ENCODE measurements around the gene MTCL1. TPM values are rescaled to one million over a fixed set of nuclear protein-coding genes. Genes with fewer than 3 reads are reported as not detected.

The MTCL1 gene
- total and polyA plus RNA-seq, 5 donors from 2014 or later: 0.20 TPM; not detected in 4

GRCh38 chr18:8830067-8831060 lies 125.0 kb downstream of the MTCL1 start:
- DNase-seq: no peak
- no peak for ATAC-seq (ENCODE audit: low read depth in 2 of 2)
- no peak overlapping the region for H3K4me3 ChIP-seq (ENCODE audit: low read depth, low read length)
- no peaks in the 10 kb centered on the region for H3K27me3 ChIP-seq (ENCODE audit: control insufficient read depth, insufficient read depth, low read length)
- no peaks in the 10 kb centered on the region for H3K9me3 ChIP-seq (ENCODE audit: control insufficient read depth in 2 of 2, low read length in 2 of 2)
- Mint-ChIP-seq H3K36me3 (no peaks in the 10 kb centered on the region), H3K4me3 (no peak overlapping the region), H3K9me3 (peaks cover 0 to 2% (median 0%) of the 10 kb centered on the region in 7 donors), H3K27ac (no peak overlapping the region), H3K27me3 (peaks cover 4% of the 10 kb centered on the region), H3K4me1 (no peaks in the 10 kb centered on the region)
- no peaks in the 10 kb centered on the region for H3K4me1 ChIP-seq (ENCODE audit: control insufficient read depth, insufficient read depth, low read length, poor library complexity, severe bottlenecking)
- no peak overlapping the region for H3K27ac ChIP-seq (ENCODE audit: insufficient read depth, low read length, poor library complexity, severe bottlenecking)
- H3K36me3 ChIP-seq (ENCODE audit: control insufficient read depth, insufficient read depth, low read length): no peaks in the 10 kb centered on the region

- ATAC-seq (ENCODE audit: low read depth in 2 of 2) (no peak), DNase-seq (no peak)
- no peak overlapping the region for H3K27ac ChIP-seq (ENCODE audit: insufficient read depth, low read length, poor library complexity, severe bottlenecking)
- no peak overlapping the region for H3K27ac Mint-ChIP-seq
- peaks cover 2% of the 10 kb centered on the region for H3K27me3 Mint-ChIP-seq
- no peaks in the 10 kb centered on the region for H3K9me3 ChIP-seq (ENCODE audit: control insufficient read depth in 2 of 2, low read length in 2 of 2)
- H3K36me3 ChIP-seq (ENCODE audit: control insufficient read depth, insufficient read depth, low read length): no peaks in the 10 kb centered on the region
- peaks cover 0 to 2% (median 0%) of the 10 kb centered on the region in 7 donors for H3K9me3 Mint-ChIP-seq
- H3K27me3 ChIP-seq (ENCODE audit: control insufficient read depth, insufficient read depth, low read length): no peaks in the 10 kb centered on the region
- H3K4me3 Mint-ChIP-seq: no peak overlapping the region
- H3K36me3 Mint-ChIP-seq: no peaks in the 10 kb centered on the region
- no peaks in the 10 kb centered on the region for H3K4me1 Mint-ChIP-seq
- no peaks in the 10 kb centered on the region for H3K4me1 ChIP-seq (ENCODE audit: control insufficient read depth, insufficient read depth, low read length, poor library complexity, severe bottlenecking)
- no peak overlapping the region for H3K4me3 ChIP-seq (ENCODE audit: low read depth, low read length)
Measured at GRCh38 chr18:8831112-8831511, 125.8 kb downstream of the MTCL1 start.

- H3K27me3 ChIP-seq (ENCODE audit: control insufficient read depth, insufficient read depth, low read length): no peaks in the 10 kb centered on the region
- ATAC-seq (ENCODE audit: low read depth in 2 of 2) (no peak), DNase-seq (no peak)
- no peaks in the 10 kb centered on the region for H3K4me1 ChIP-seq (ENCODE audit: control insufficient read depth, insufficient read depth, low read length, poor library complexity, severe bottlenecking)
- H3K9me3 ChIP-seq (ENCODE audit: control insufficient read depth in 2 of 2, low read length in 2 of 2): no peaks in the 10 kb centered on the region
- no peaks in the 10 kb centered on the region for H3K36me3 Mint-ChIP-seq
- H3K27me3 Mint-ChIP-seq: no peaks in the 10 kb centered on the region
- H3K9me3 Mint-ChIP-seq: peaks cover 0 to 4% (median 0%) of the 10 kb centered on the region in 7 donors
- H3K4me3 Mint-ChIP-seq: no peak overlapping the region
- H3K36me3 ChIP-seq (ENCODE audit: control insufficient read depth, insufficient read depth, low read length): no peaks in the 10 kb centered on the region
- H3K27ac Mint-ChIP-seq: no peak overlapping the region
- no peak overlapping the region for H3K4me3 ChIP-seq (ENCODE audit: low read depth, low read length)
- no peaks in the 10 kb centered on the region for H3K4me1 Mint-ChIP-seq
- H3K27ac ChIP-seq (ENCODE audit: insufficient read depth, low read length, poor library complexity, severe bottlenecking): no peak overlapping the region
Measured at GRCh38 chr18:8831531-8831930, 126.2 kb downstream of the MTCL1 start.

- peaks cover 0 to 11% (median 2%) of the 10 kb centered on the region in 7 donors for H3K9me3 Mint-ChIP-seq
- no peak for ATAC-seq (ENCODE audit: low read depth in 2 of 2)
- H3K9me3 ChIP-seq (ENCODE audit: control insufficient read depth in 2 of 2, low read length in 2 of 2): no peaks in the 10 kb centered on the region
- H3K4me3 ChIP-seq (ENCODE audit: low read depth, low read length): no peak overlapping the region
- no peak overlapping the region for H3K27ac Mint-ChIP-seq
- no peaks in the 10 kb centered on the region for H3K4me1 ChIP-seq (ENCODE audit: control insufficient read depth, insufficient read depth, low read length, poor library complexity, severe bottlenecking)
- H3K27me3 ChIP-seq (ENCODE audit: control insufficient read depth, insufficient read depth, low read length): no peaks in the 10 kb centered on the region
- H3K36me3 ChIP-seq (ENCODE audit: control insufficient read depth, insufficient read depth, low read length): no peaks in the 10 kb centered on the region
- H3K4me3 Mint-ChIP-seq: no peak overlapping the region
- H3K4me1 Mint-ChIP-seq: no peaks in the 10 kb centered on the region
- H3K27me3 Mint-ChIP-seq: peaks cover 6% of the 10 kb centered on the region
- no peak for DNase-seq
- H3K27ac ChIP-seq (ENCODE audit: insufficient read depth, low read length, poor library complexity, severe bottlenecking): no peak overlapping the region
- no peaks in the 10 kb centered on the region for H3K36me3 Mint-ChIP-seq
Measured at GRCh38 chr18:8833480-8833879, 128.1 kb downstream of the MTCL1 start.

- Mint-ChIP-seq H3K27me3 (peaks cover 6% of the 10 kb centered on the region), H3K27ac (no peak overlapping the region)
Measured at GRCh38 chr18:8834881-8835280, 129.5 kb downstream of the MTCL1 start.

GRCh38 chr18:8835521-8835953 lies 130.2 kb downstream of the MTCL1 start:
- Histone ChIP-seq H3K9me3 (ENCODE audit: control insufficient read depth in 2 of 2, low read length in 2 of 2) (no peaks in the 10 kb centered on the region), H3K36me3 (ENCODE audit: control insufficient read depth, insufficient read depth, low read length) (no peaks in the 10 kb centered on the region), H3K4me3 (ENCODE audit: low read depth, low read length) (no peak overlapping the region), H3K4me1 (ENCODE audit: control insufficient read depth, insufficient read depth, low read length, poor library complexity, severe bottlenecking) (no peaks in the 10 kb centered on the region), H3K27me3 (ENCODE audit: control insufficient read depth, insufficient read depth, low read length) (no peaks in the 10 kb centered on the region), H3K27ac (ENCODE audit: insufficient read depth, low read length, poor library complexity, severe bottlenecking) (no peak overlapping the region)
- no peaks in the 10 kb centered on the region for H3K36me3 Mint-ChIP-seq
- no peak overlapping the region for H3K27ac Mint-ChIP-seq
- H3K9me3 Mint-ChIP-seq: peaks cover 0 to 11% (median 2%) of the 10 kb centered on the region in 7 donors
- no peak overlapping the region for H3K4me3 Mint-ChIP-seq
- no peaks in the 10 kb centered on the region for H3K4me1 Mint-ChIP-seq
- ATAC-seq (ENCODE audit: low read depth in 2 of 2) (no peak), DNase-seq (no peak)
- H3K27me3 Mint-ChIP-seq: peaks cover 7% of the 10 kb centered on the region

More at GRCh38 chr18:8834881-8835280, 129.5 kb downstream of the MTCL1 start:
- Histone ChIP-seq H3K4me1 (ENCODE audit: control insufficient read depth, insufficient read depth, low read length, poor library complexity, severe bottlenecking) (no peaks in the 10 kb centered on the region), H3K36me3 (ENCODE audit: control insufficient read depth, insufficient read depth, low read length) (no peaks in the 10 kb centered on the region), H3K4me3 (ENCODE audit: low read depth, low read length) (no peak overlapping the region), H3K27me3 (ENCODE audit: control insufficient read depth, insufficient read depth, low read length) (no peaks in the 10 kb centered on the region), H3K27ac (ENCODE audit: insufficient read depth, low read length, poor library complexity, severe bottlenecking) (no peak overlapping the region), H3K9me3 (ENCODE audit: control insufficient read depth in 2 of 2, low read length in 2 of 2) (no peaks in the 10 kb centered on the region)
- no peak for ATAC-seq (ENCODE audit: low read depth in 2 of 2)
- no peaks in the 10 kb centered on the region for H3K4me1 Mint-ChIP-seq
- DNase-seq: no peak
- peaks cover 0 to 11% (median 2%) of the 10 kb centered on the region in 7 donors for H3K9me3 Mint-ChIP-seq
- no peak overlapping the region for H3K4me3 Mint-ChIP-seq
- no peaks in the 10 kb centered on the region for H3K36me3 Mint-ChIP-seq

GRCh38 chr18:8839281-8839680 lies 133.9 kb downstream of the MTCL1 start:
- Histone ChIP-seq H3K36me3 (ENCODE audit: control insufficient read depth, insufficient read depth, low read length) (no peaks in the 10 kb centered on the region), H3K27ac (ENCODE audit: insufficient read depth, low read length, poor library complexity, severe bottlenecking) (no peak overlapping the region), H3K4me3 (ENCODE audit: low read depth, low read length) (no peak overlapping the region), H3K4me1 (ENCODE audit: control insufficient read depth, insufficient read depth, low read length, poor library complexity, severe bottlenecking) (no peaks in the 10 kb centered on the region), H3K9me3 (ENCODE audit: control insufficient read depth in 2 of 2, low read length in 2 of 2) (no peaks in the 10 kb centered on the region), H3K27me3 (ENCODE audit: control insufficient read depth, insufficient read depth, low read length) (peaks cover 10% of the 10 kb centered on the region)
- Mint-ChIP-seq H3K36me3 (no peaks in the 10 kb centered on the region), H3K4me3 (no peak overlapping the region), H3K9me3 (peaks cover 0 to 11% (median 2%) of the 10 kb centered on the region in 7 donors), H3K4me1 (no peaks in the 10 kb centered on the region), H3K27me3 (peaks cover 16% of the 10 kb centered on the region), H3K27ac (no peak overlapping the region)
- DNase-seq (no peak), ATAC-seq (ENCODE audit: low read depth in 2 of 2) (no peak)

All from CD4-positive, CD25-positive, alpha-beta regulatory T cell (primary cell).